Mesangial cell (primary cell): Measurements from ENCODE around the gene BCAM. TPM values are rescaled to one million over a fixed set of nuclear protein-coding genes. Genes with fewer than 3 reads are reported as not detected.

ENCODE experiments used
- total RNA-seq: library from RNA; depleted of rRNA; stranded (reverse); fragments of >200 nt; gene quantifications from 2 replicates; pipeline ENCODE4 v1.2.3, GENCODE V29; 2015

The BCAM gene
- 8.5 and 205 TPM in 2 replicates for total RNA-seq

GRCh38 chr19:44808463-44809371 lies at the start of gene BCAM:
TSS of gene BCAM (plus strand) at chr19:44809103. CDS start at chr19:44809125, 22 bp downstream.

GRCh38 chr19:44777715-44778347 lies 31.1 kb upstream of the BCAM start, which contains the start of gene CBLC:
TSS of gene CBLC (plus strand) at chr19:44777890. CDS start at chr19:44777932, 42 bp downstream.

GRCh38 chr19:44845612-44846454 lies 36.9 kb downstream of the BCAM start, which contains the start of gene NECTIN2:
TSS of gene NECTIN2 (plus strand) at chr19:44846297. CDS start at chr19:44846526, 229 bp downstream.

Other genes with a start within 250 kb of the BCAM start
- gene IGSF23, start 195.5 kb upstream of the BCAM start, total RNA-seq: 2.9 TPM in 1 of 2 replicates, not detected in the other
- 137 and 176 TPM in 2 replicates for gene PVR, start 165.2 kb upstream of the BCAM start, total RNA-seq
- 2.1 and 3.9 TPM in 2 replicates for gene CEACAM19, start 137.6 kb upstream of the BCAM start, total RNA-seq
- gene CEACAM16, start 110.0 kb upstream of the BCAM start, total RNA-seq: not detected in 2 replicates
- 29.3 and 52.2 TPM in 2 replicates for gene BCL3, start 60.4 kb upstream of the BCAM start, total RNA-seq
- 1.3 and 1.8 TPM in 2 replicates for gene CBLC, start 31.2 kb upstream of the BCAM start, total RNA-seq
- gene NECTIN2, start 37.2 kb downstream of the BCAM start, total RNA-seq: 287 and 362 TPM in 2 replicates
- 52.9 and 155 TPM in 2 replicates for gene TOMM40, start 82.2 kb downstream of the BCAM start, total RNA-seq
- gene APOE, start 96.7 kb downstream of the BCAM start, total RNA-seq: 12.2 and 158 TPM in 2 replicates
- gene APOC1, start 105.5 kb downstream of the BCAM start, total RNA-seq: 6.2 and 10.8 TPM in 2 replicates
- gene APOC4, start 133.1 kb downstream of the BCAM start, total RNA-seq: not detected in 2 replicates
- gene APOC2, start 136.9 kb downstream of the BCAM start, total RNA-seq: not detected in 2 replicates
- gene CLPTM1, start 146.3 kb downstream of the BCAM start, total RNA-seq: 127 and 130 TPM in 2 replicates
- 20.0 and 35.9 TPM in 2 replicates for gene RELB, start 192.4 kb downstream of the BCAM start, total RNA-seq
- gene CLASRP, start 229.9 kb downstream of the BCAM start, total RNA-seq: 16.6 and 28.5 TPM in 2 replicates